K562 (cell line): ENCODE results near the gene ADNP. TPM values are rescaled to one million over a fixed set of nuclear protein-coding genes. Genes with fewer than 3 reads are reported as not detected.

Experiments
- ATAC-seq: fragments of 200-7000 bp; cut with Tn5 transposase; 3 replicates; pipeline ENCODE4 v1.9.1; 2020; ENCODE audit warnings: moderate library complexity
- BruUV-seq: library from RNA; stranded (reverse); fragments of 400-500 nt; replicated peaks from 2 replicates; lab custom pipeline; 2021; lab: Mats Ljungman, UMichigan
- CTCF ChIA-PET: fragments of 300-600 bp; formaldehyde crosslinking; extraction: SDS; loops from one replicate; lab custom pipeline; 2021; ENCODE audit warnings: low intra/inter-chr PET ratio; lab: Yijun Ruan, JAX
- POLR2A ChIA-PET: fragments of 300-600, 350-650 bp; sonication (Branson Sonifier 250); formaldehyde crosslinking; extraction: SDS; loops from one replicate; lab custom pipeline; 2021; ENCODE audit warnings: antibody characterized with exemption, inconsistent platforms; lab: Yijun Ruan, JAX
- DNase-seq, 4 experiments: peaks; one replicate each; pipeline versions ENCODE4 v3.0.0 to v3.0.0-alpha.2; 2011 to 2018; ENCODE audit warnings: low spot score in 3 of 4, mixed read lengths in 3 of 4; ENCODE audit errors: extremely low read depth in 1 of 4
- FAIRE-seq: peaks from 2 replicates; lab custom pipeline; 2011; peaks lifted over from hg19 to GRCh38; lab: Jason Lieb, UNC
- H2AFZ ChIP-seq: 2 replicates; pipeline ENCODE4 v1.6.0; 2011; ENCODE audit warnings: low read depth, low read length, control low read depth, inconsistent platforms
- H3K27ac ChIP-seq: fragments of 200-600 bp; 3 replicates; pipeline ENCODE4 v1.8.0; 2011; ENCODE audit warnings: low read depth, mild to moderate bottlenecking, control low read depth, inconsistent platforms, low read length, moderate library complexity, mixed read lengths; ENCODE audit errors: extremely low read depth
- H3K27me3 ChIP-seq, 2 experiments: fragments of 300-600 bp in 1 of 2; 2 replicates in 1 of 2; 3 replicates in 1 of 2; pipeline versions ENCODE4 v1.6.0 to v1.8.0; 2011; ENCODE audit warnings: inconsistent platforms in 2 of 2, low read length in 2 of 2, mild to moderate bottlenecking in 1 of 2, mixed read lengths in 1 of 2, moderate library complexity in 1 of 2; ENCODE audit not compliant: control insufficient read depth in 2 of 2, insufficient read depth in 2 of 2
- H3K36me3 ChIP-seq: fragments of 300-600 bp; 3 replicates; pipeline ENCODE4 v1.8.0; 2011; ENCODE audit warnings: mild to moderate bottlenecking, low read length, inconsistent platforms; ENCODE audit not compliant: control insufficient read depth, insufficient read depth
- H3K4me1 ChIP-seq, 2 experiments: fragments of 200-600 bp in 1 of 2; replicated peaks in 1 of 2; 2 replicates in 1 of 2; 3 replicates in 1 of 2; pipeline versions ENCODE4 v1.5.1 to v1.8.0; 2011; ENCODE audit warnings: inconsistent platforms in 2 of 2, low read length in 2 of 2, mild to moderate bottlenecking in 1 of 2, mixed read lengths in 1 of 2, moderate library complexity in 1 of 2; ENCODE audit not compliant: control insufficient read depth in 2 of 2, insufficient read depth in 2 of 2
- H3K4me2 ChIP-seq: 2 replicates; pipeline ENCODE4 v1.6.1; 2011; ENCODE audit warnings: low read length, control low read depth, inconsistent platforms, mixed read lengths; ENCODE audit not compliant: insufficient read depth
- H3K4me3 ChIP-seq: fragments of 200-600 bp; sonication (generic), shearing (Covaris generic); 2 replicates; pipeline ENCODE4 v1.5.1; 2016; ENCODE audit warnings: control low read depth, inconsistent platforms
- H3K79me2 ChIP-seq: fragments of 200-600 bp; 3 replicates; pipeline ENCODE4 v1.8.0; 2011; ENCODE audit warnings: low read length, inconsistent platforms; ENCODE audit not compliant: control insufficient read depth, insufficient read depth
- H3K9ac ChIP-seq, 2 experiments: 2 replicates each; pipeline versions ENCODE4 v1.6.0 to v1.6.1; 2011; ENCODE audit warnings: low read depth in 2 of 2, low read length in 2 of 2, control low read depth in 1 of 2, inconsistent platforms in 1 of 2, mild to moderate bottlenecking in 1 of 2, mixed read lengths in 1 of 2; ENCODE audit not compliant: insufficient read depth in 1 of 2
- H3K9me1 ChIP-seq: one replicate; pipeline ENCODE4 v1.6.0; 2011; ENCODE audit warnings: inconsistent platforms, mild to moderate bottlenecking, low read length, moderate library complexity; ENCODE audit not compliant: control insufficient read depth, insufficient read depth
- H3K9me3 ChIP-seq: replicated peaks from 2 replicates; pipeline ENCODE4 v1.5.1; 2011; ENCODE audit warnings: low read depth, low read length, inconsistent platforms; ENCODE audit not compliant: control insufficient read depth, insufficient read depth
- H4K20me1 ChIP-seq: replicated peaks from 2 replicates; pipeline ENCODE4 v1.6.1; 2011; ENCODE audit warnings: low read length, inconsistent platforms, mixed read lengths; ENCODE audit not compliant: control insufficient read depth, insufficient read depth
- CBFA2T3 ChIP-seq: fragments of 450-650 bp; IDR thresholded peaks from 2 replicates; pipeline ENCODE4 v1.6.1; 2017
- ELF1 ChIP-seq: fragments of 200-800 bp; sonication (Bioruptor generic); IDR thresholded peaks from 2 replicates; pipeline ENCODE4 v1.6.1; 2016; ENCODE audit warnings: missing genetic modification characterization, missing compliant biosample characterization
- FOXK1 ChIP-seq: sonication (generic); formaldehyde crosslinking; IDR thresholded peaks from 2 replicates; pipeline ENCODE4 v1.8.0; 2022; ENCODE audit warnings: missing genetic modification reagents, mild to moderate bottlenecking, borderline replicate concordance
- NFATC3 ChIP-seq: fragments of 450-650 bp; IDR thresholded peaks from 2 replicates; pipeline ENCODE4 v1.6.1; 2017; ENCODE audit warnings: mild to moderate bottlenecking
- PRDM10 ChIP-seq: fragments of 450-650 bp; IDR thresholded peaks from 2 replicates; pipeline ENCODE4 v1.6.1; 2018; ENCODE audit not compliant: partially characterized antibody
- PURB ChIP-seq: sonication (generic); formaldehyde crosslinking; IDR thresholded peaks from 2 replicates; pipeline ENCODE4 v1.9.0; 2021; ENCODE audit warnings: low read depth, mild to moderate bottlenecking, missing genetic modification reagents
- ZNF143 ChIP-seq: sonication (generic); formaldehyde crosslinking; IDR thresholded peaks from 2 replicates; pipeline ENCODE4 v1.9.0; 2022; ENCODE audit warnings: mild to moderate bottlenecking, missing genetic modification reagents
- WGBS: fragments of 100-300 bp; shearing (Covaris generic); methylation state at CpG from one replicate; pipeline ENCODE4 v1.1.6; 2016; ENCODE audit warnings: low coverage, mixed read lengths; ENCODE audit not compliant: insufficient coverage; ENCODE audit errors: missing lambda C conversion rate; 5-methylcytosine and 5-hydroxymethylcytosine counted together
- in situ Hi-C: fragments of 300-500 bp; cut with MboI; formaldehyde crosslinking; loops from 4 replicates; pipeline ENCODE4 v1.15.0; 2018; ENCODE audit warnings: inconsistent platforms, mixed read lengths
- intact Hi-C: fragments of 100-400 bp; cut with micrococcal nuclease; formaldehyde crosslinking; loops from 2 replicates; pipeline ENCODE4 v1.14.2; 2022
- polyA plus RNA-seq, 8 experiments: library from polyadenylated mRNA; depleted of rRNA in 4 of 8; stranded (reverse) in 5 of 8; unstranded in 3 of 8; fragments of >200 nt; fragmentation: Nextera tagmentation in 2 of 8; fragmentation: Illumina TruSeq in 1 of 8; extraction: Ambion mirVana in 2 of 8; extraction: Trizol in 1 of 8; gene quantifications; 2 replicates each; pipeline versions ENCODE4 v1.2.1 to v1.2.3, GENCODE V29; 2011 to 2014; ENCODE audit warnings: inconsistent platforms in 1 of 8, missing spikeins in 1 of 8
- total RNA-seq, 7 experiments: library from RNA; depleted of rRNA in 6 of 7; stranded (reverse); fragments of >200 nt in 6 of 7; fragmentation: Illumina TruSeq in 2 of 7; extraction: Trizol in 2 of 7; gene quantifications; 2 replicates each; pipeline versions ENCODE4 v1.2.1 to v1.2.3, GENCODE V29; 2011 to 2021; ENCODE audit warnings: low replicate concordance in 1 of 7
- TF ChIP-seq, protein P1 (sequence below): fragments of 450-650 bp; formaldehyde crosslinking; IDR thresholded peaks from 2 replicates; pipeline ENCODE4 v1.4.0; 2022; ENCODE audit warnings: missing genetic modification characterization

The ADNP gene
- total and polyA plus RNA-seq, 9 of the 15 experiments (the other 6 are each of a cell fraction or from before 2014, with no cell fraction given): 17.8 to 59.9 (median 25.3) TPM

DNA sequence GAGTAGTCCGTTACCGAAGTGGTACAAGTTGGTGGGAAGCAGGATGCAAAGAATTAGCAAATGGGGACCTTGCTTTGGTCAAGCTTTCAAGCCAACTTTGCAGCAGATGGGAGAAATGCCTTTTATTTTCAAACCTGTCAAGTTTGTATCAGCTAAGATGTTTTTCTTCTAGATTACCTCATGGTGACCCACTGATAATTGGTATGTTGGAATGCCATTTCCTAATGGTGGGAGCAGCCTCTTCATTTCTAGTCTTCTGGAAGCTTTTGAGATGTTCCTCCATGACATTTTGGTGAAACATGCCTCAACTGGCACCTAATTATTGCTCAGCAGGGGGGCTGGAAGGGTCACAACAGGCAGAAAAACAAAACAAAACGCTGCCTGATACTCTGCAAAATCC is 43.7 kb downstream of the ADNP start (continued):
- TF ChIP-seq PRDM10: no peak
- no peak for TF ChIP-seq ELF1 (tag)
- no peak for TF ChIP-seq NFATC3
- TF ChIP-seq PURB: no peak
- no peak for TF ChIP-seq ZNF143
- no peak for TF ChIP-seq FOXK1 (CRISPR knock-in tag)

GRCh38 chr20:50886184-50886790 is 45.0 kb downstream of the ADNP start:
- FAIRE-seq: no peak
- ATAC-seq: peak; percentile 12; the same call in 1 of the 3 replicates
- in situ Hi-C loops: no loop called here

More at GRCh38 chr20:50886184-50886790, 45.0 kb downstream of the ADNP start:
- H3K9ac ChIP-seq: no peak overlapping the region
- H3K27ac ChIP-seq: no peak overlapping the region
- H3K4me3 ChIP-seq: no peak overlapping the region
- peaks cover 30% of the 10 kb centered on the region for H3K36me3 ChIP-seq
- H3K4me1 ChIP-seq: peaks cover 7 to 11% of the 10 kb centered on the region in 2 experiments; a peak in 4 of 5 replicates
- WGBS: 43% methylated on average over 12 of the region's 12 CpGs
- no TSS peak for BruUV-seq
- no peaks in the 10 kb centered on the region for H3K9me3 ChIP-seq
- H2AFZ ChIP-seq: no peak overlapping the region
- H3K4me2 ChIP-seq: no peak overlapping the region
- DNase-seq: peak in 1 of 4 experiments; percentile 14
- H3K27me3 ChIP-seq: no peaks in the 10 kb centered on the region
- no peaks in the 10 kb centered on the region for H3K79me2 ChIP-seq
- H4K20me1 ChIP-seq: peaks cover 9% of the 10 kb centered on the region; the same call in 1 of the 2 replicates
- 0 out of 2 replicates have a peak, but pooled peaks have one; percentile 21 for TF ChIP-seq CBFA2T3
- TF ChIP-seq, protein P1, sequence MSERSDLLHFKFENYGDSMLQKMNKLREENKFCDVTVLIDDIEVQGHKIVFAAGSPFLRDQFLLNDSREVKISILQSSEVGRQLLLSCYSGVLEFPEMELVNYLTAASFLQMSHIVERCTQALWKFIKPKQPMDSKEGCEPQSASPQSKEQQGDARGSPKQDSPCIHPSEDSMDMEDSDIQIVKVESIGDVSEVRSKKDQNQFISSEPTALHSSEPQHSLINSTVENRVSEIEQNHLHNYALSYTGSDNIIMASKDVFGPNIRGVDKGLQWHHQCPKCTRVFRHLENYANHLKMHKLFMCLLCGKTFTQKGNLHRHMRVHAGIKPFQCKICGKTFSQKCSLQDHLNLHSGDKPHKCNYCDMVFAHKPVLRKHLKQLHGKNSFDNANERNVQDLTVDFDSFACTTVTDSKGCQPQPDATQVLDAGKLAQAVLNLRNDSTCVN (CRISPR knock-in tag): no peak
- ChIA-PET POLR2A (interaction anchor here (0.8 to 1.6 kb wide), 3 partner anchors 9 to 38 kb away, joined by 3 to 5 read pairs (median 3); no protein-coding TSS in a partner anchor), CTCF (no interaction called here)
- intact Hi-C loops: no loop called here
- no peaks in the 10 kb centered on the region for H3K9me1 ChIP-seq
